ENCODE measurements around the gene DAW1. TPM values are rescaled to one million over a fixed set of nuclear protein-coding genes. Genes with fewer than 3 reads are reported as not detected.

Gene DAW1
- total RNA-seq, 2 experiments from 2014 or later = not detected

- no peak for DNase-seq
- no peaks in the 10 kb centered on the region for H3K36me3 Mint-ChIP-seq (ENCODE audit: low read depth)
- TF ChIP-seq, protein P1, sequence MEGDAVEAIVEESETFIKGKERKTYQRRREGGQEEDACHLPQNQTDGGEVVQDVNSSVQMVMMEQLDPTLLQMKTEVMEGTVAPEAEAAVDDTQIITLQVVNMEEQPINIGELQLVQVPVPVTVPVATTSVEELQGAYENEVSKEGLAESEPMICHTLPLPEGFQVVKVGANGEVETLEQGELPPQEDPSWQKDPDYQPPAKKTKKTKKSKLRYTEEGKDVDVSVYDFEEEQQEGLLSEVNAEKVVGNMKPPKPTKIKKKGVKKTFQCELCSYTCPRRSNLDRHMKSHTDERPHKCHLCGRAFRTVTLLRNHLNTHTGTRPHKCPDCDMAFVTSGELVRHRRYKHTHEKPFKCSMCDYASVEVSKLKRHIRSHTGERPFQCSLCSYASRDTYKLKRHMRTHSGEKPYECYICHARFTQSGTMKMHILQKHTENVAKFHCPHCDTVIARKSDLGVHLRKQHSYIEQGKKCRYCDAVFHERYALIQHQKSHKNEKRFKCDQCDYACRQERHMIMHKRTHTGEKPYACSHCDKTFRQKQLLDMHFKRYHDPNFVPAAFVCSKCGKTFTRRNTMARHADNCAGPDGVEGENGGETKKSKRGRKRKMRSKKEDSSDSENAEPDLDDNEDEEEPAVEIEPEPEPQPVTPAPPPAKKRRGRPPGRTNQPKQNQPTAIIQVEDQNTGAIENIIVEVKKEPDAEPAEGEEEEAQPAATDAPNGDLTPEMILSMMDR (IDR thresholded peaks at IDR 0.05) = no peak
- no peak for ATAC-seq
- H3K27ac Mint-ChIP-seq = no peak overlapping the region
- H3K4me1 Mint-ChIP-seq (ENCODE audit: low read depth) = no peaks in the 10 kb centered on the region
- CTCF ChIA-PET = interaction anchor here (0.8 to 2.5 kb wide), 2 partner anchors 9 to 15 kb away, joined by 4 to 10 read pairs; no protein-coding TSS in a partner anchor
- POLR2A ChIA-PET = no interaction called here
- intact Hi-C loops (cut with micrococcal nuclease) = no loop called here
- H3K27me3 Mint-ChIP-seq = peaks cover 1% of the 10 kb centered on the region
- no peak overlapping the region for H3K4me3 Mint-ChIP-seq
- no peaks in the 10 kb centered on the region for H3K9me3 Mint-ChIP-seq
These were observed 20.2 kb downstream of the DAW1 start for GRCh38 chr2:227891673-227892072.

- Mint-ChIP-seq H3K4me3 (no peak overlapping the region), H3K9me3 (no peaks in the 10 kb centered on the region), H3K4me1 (ENCODE audit: low read depth) (no peaks in the 10 kb centered on the region), H3K36me3 (ENCODE audit: low read depth) (no peaks in the 10 kb centered on the region), H3K27me3 (peaks cover 7% of the 10 kb centered on the region), H3K27ac (no peak overlapping the region)
- POLR2A ChIA-PET = no interaction called here
- no peak for DNase-seq
- TF ChIP-seq, protein P1 (IDR thresholded peaks at IDR 0.05) = no peak
- CTCF ChIA-PET = no interaction called here
- intact Hi-C loops (cut with micrococcal nuclease) = no loop called here
- ATAC-seq = no peak
These were observed 31.9 kb downstream of the DAW1 start for GRCh38 chr2:227903381-227903780.

GRCh38 chr2:227906991-227907390 is 35.6 kb downstream of the DAW1 start:
- H3K4me3 Mint-ChIP-seq = no peak overlapping the region
- H3K9me3 Mint-ChIP-seq = no peaks in the 10 kb centered on the region
- ATAC-seq (no peak), DNase-seq (no peak)
- TF ChIP-seq, protein P1 (IDR thresholded peaks at IDR 0.05) = no peak
- no peaks in the 10 kb centered on the region for H3K4me1 Mint-ChIP-seq (ENCODE audit: low read depth)
- H3K27ac Mint-ChIP-seq = no peak overlapping the region
- ChIA-PET CTCF (interaction anchor here (1.1 kb wide), 1 partner anchor 15 kb away, joined by 4 read pairs; no protein-coding TSS in a partner anchor), POLR2A (no interaction called here)
- peaks cover 5% of the 10 kb centered on the region for H3K27me3 Mint-ChIP-seq
- intact Hi-C loops (cut with micrococcal nuclease) = no loop called here
- H3K36me3 Mint-ChIP-seq (ENCODE audit: low read depth) = no peaks in the 10 kb centered on the region

DNA sequence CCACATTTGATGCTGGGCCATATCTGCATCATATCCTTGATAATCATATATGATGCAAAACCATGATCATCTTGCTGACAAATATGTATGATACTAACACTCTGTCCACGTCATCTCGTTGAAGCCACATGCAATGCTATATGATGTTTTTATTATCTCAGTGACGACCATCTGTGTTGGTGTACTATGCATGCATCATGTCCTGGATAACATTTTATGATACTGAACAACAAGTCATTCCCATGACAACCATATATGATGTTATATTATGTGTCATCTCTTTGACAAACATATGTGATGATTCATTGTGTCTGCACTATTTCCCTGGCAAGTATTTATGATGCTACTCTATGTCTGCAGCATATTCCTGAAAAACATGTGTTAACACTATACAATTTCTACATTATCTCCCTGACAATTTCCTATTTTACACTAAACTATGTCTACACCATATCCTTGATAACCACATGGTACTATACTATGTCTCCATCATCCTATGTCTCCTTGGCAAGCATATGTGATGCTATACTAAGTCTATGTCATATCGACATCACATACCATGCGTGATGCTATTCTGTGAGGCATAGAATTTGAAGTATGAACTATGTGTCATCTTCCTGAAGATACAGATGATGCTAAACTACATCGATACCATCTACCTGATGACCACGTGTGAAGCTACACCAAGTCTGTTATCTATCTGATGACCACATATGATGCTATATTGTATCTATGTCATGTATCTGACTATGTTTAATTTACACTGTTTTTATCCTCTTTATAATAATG is 37.0 kb downstream of the DAW1 start:
- Mint-ChIP-seq H3K36me3 (ENCODE audit: low read depth) (no peaks in the 10 kb centered on the region), H3K4me3 (no peak overlapping the region), H3K4me1 (ENCODE audit: low read depth) (no peaks in the 10 kb centered on the region), H3K9me3 (no peaks in the 10 kb centered on the region), H3K27me3 (peaks cover 5% of the 10 kb centered on the region), H3K27ac (no peak overlapping the region)
- POLR2A ChIA-PET = no interaction called here
- TF ChIP-seq, protein P1 (IDR thresholded peaks at IDR 0.05) = no peak
- no peak for DNase-seq
- ATAC-seq = peak; percentile 17
- intact Hi-C loops (cut with micrococcal nuclease) = no loop called here
- CTCF ChIA-PET = no interaction called here

- DNase-seq = no peak
- POLR2A ChIA-PET = no interaction called here
- TF ChIP-seq, protein P1 (IDR thresholded peaks at IDR 0.05) = no peak
- Mint-ChIP-seq H3K9me3 (no peaks in the 10 kb centered on the region), H3K27ac (no peak overlapping the region), H3K27me3 (peaks cover 1% of the 10 kb centered on the region), H3K4me3 (no peak overlapping the region), H3K4me1 (ENCODE audit: low read depth) (no peaks in the 10 kb centered on the region), H3K36me3 (ENCODE audit: low read depth) (no peaks in the 10 kb centered on the region)
- intact Hi-C loops (cut with micrococcal nuclease) = no loop called here
- CTCF ChIA-PET = no interaction called here
- ATAC-seq = no peak
These were observed 42.9 kb downstream of the DAW1 start for GRCh38 chr2:227914362-227914761.
